GM21423 (cell line): ENCODE data around the gene PGC.
"Not testable (repeated sequence)": the region's sequence is repeated elsewhere in the genome, so short reads cannot be mapped to it uniquely, and the experiment has no call there.

ENCODE experiments used
- ATAC-seq: cut with Tn5 transposase; IDR thresholded peaks from one replicate; pipeline ENCODE4 v1.9.1; 2021; ENCODE audit warnings: mild to moderate bottlenecking, moderate library complexity; ENCODE audit not compliant: unreplicated experiment

Gene PGC

GRCh38 chr6:41777551-41778285, 30.5 kb upstream of the PGC start:
- ATAC-seq = no peak

GRCh38 chr6:41775293-41775882, 28.2 kb upstream of the PGC start:
- no peak for ATAC-seq

DNA sequence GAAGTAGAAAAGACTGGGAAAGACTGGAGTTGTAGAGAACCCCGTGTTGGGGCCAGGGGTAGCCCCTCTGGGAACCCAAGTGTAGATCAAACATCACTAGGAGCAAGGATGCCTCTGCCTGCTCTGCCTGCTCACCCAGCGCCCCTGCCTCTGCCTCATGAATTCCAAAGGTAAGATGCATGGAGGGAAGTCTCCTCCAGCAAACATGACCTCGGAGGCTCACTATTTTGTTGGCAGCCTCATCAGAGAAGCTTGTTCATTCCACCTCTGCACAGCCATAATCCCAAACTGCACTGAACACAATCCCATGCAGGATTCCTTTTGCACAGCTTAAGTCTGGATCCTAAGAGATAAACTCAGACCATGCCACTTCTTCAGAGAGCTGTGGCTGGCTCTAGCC, 27.6 kb upstream of the PGC start:
- ATAC-seq = no peak

DNA sequence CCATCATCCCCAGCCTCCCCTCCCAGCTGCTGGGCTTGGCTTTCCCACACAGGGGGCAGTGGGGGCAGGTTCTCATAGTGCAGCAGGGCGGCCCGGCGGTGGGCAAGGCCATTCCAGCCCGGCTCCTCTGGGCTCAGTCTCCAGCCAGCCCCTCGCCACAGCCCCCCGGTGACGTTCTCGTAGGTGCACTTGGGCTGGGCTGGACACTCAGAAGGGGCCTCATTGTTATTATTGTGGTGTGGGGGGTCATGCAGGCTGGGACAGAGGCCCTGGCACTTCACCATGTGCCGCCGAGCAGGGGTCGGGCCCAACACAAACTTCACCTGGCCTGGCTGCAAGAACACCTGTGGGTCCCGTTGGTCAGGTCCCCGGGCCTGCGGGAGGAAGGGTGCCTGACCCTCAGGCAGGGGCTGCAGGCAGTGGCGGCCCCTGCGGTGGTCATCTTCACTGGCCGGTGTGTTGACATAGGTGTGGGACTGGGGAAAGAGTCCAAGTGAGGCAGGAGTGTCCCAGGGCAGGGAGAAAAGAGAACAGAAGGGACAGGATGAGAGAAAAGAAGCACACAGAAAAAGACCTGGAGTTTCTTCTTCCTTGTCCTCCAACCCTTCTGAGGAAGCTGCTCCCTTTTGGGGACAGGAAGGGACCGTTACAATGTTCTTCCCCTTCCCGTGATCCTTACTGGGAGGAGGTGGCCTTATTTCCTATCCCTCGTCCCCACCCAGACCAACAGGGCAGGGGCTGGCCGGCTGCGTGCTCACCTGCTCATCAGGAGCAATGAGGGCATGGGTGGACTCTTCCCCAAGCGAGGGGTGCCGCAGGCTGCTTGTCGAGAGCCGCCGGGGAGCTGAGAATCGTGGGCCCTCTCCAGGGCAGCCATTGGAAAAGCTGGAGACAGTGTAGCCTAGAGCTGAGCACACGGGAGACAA, 24.1 kb upstream of the PGC start:
- ATAC-seq = no peak

DNA sequence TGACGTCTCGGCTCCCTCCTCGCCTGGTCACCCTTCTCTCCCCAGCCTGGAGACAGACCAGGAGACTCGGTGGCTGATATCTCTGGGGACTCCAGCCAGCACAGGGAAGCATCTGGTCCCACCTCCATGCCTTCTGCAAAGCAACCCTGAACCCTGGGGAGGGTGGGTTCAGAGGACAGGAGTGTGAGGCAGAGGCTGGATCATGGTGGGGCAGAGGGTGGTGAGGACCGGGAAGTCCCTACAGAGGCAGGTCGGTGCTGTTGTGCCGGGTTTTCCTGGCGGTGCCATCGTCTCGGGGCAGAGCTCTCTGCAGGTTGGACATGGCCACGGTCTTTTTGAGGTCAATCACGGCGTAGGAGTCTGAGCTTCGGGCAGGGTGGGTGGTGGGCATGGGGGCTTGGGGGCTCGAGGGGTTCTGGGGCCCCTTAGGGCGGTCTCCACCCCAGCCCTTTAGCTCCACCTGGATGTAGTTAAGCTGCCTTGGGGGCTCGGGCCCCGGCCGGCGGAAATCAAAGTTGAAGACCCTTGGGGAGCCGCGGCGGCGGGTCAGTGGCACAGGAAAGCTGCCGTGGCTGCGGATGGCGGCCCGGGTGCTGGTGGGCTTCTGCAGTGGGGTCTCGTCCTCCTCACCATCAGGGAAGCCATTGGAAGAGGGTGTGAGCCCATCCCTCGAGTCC, 23.3 kb upstream of the PGC start:
- ATAC-seq = no peak

GRCh38 chr6:41769376-41769775, 22.2 kb upstream of the PGC start:
- no peak for ATAC-seq

- no peak for ATAC-seq
Measured at GRCh38 chr6:41768545-41769308, 21.5 kb upstream of the PGC start.

GRCh38 chr6:41767112-41767833, 20.1 kb upstream of the PGC start:
- no peak for ATAC-seq

DNA sequence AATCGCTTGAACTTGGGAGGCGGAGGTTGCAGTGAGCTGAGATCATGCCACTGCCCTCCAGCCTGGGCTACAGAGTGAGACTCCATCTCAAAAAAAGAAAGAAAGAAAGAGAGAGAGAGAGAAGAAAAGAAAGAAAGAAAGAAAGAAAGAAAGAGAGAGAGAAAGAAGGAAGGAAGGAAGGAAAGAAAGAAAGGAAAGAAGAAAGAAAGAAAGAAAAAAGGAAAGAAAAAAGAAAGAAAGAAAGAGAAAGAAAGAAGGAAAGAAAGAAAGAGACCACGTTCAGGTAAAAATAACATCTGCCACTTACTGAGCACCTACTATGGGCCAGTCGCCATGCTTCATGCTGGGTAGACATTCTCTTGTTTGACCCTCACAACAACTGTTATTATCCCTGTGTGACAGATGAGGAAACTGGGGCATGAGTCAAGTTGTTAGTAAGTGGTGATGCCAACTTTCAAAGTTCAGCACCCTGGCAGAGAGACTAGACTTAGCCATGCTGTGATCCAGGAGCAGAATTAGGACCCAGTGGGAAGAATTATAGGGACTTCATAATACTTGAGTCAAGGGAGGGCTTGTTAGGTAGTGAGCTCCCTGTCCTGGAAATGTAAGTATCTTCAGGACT, 19.0 kb upstream of the PGC start:
- not testable (repeated sequence) for ATAC-seq

DNA sequence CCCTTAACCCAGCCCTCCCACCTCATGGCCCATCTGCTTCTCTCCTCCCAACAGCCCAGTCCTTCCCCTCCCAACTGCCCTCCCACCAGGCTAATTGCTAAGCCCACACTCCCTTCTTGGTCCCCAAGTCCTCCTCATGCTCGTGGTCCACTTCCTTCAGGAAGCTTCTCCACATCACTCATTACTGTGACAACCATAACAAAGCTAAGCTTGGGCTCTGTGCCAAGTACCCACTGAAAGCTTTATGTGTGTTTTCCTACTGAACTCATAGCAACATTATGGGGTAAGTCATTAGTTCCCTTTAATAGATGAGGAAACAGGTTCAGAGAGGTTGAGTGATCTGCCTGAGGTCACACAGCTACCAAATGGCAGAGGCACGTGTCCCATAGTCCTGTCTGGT, 16.3 kb upstream of the PGC start:
- no peak for ATAC-seq

DNA sequence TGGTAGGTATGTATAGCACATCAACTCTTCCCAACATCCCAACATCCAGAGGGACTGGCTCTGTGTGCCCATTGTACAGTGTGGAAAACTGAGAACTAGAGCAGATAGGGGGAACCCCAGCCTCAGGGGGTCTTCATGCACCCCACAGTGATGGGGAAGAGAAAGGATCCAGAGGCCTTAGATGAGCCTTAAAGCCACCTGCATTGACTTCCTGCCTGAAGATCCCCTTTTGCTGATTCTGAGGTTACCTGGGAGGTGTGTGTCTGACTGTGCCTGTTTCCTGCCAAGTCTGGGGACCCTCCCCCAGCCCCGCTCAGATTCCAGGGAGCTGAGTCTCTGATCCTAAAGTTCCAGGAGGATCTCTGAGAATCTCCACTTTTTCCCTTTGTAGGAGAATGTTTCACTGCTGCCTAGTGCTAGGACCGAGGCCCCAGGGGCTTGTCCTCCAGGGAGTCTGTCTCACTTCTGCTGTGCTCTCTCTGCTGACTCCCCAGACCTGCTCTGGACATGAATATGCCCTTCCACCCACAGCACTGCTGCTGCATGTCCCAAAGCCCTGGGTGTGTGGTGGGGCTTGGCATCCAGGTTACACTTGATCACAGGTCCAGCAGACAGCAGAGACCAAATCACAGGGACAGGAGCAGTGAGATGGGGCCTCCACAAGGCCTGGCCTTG, 12.8 kb upstream of the PGC start:
- no peak for ATAC-seq

GRCh38 chr6:41759106-41759904, 12.1 kb upstream of the PGC start:
- ATAC-seq = no peak

DNA sequence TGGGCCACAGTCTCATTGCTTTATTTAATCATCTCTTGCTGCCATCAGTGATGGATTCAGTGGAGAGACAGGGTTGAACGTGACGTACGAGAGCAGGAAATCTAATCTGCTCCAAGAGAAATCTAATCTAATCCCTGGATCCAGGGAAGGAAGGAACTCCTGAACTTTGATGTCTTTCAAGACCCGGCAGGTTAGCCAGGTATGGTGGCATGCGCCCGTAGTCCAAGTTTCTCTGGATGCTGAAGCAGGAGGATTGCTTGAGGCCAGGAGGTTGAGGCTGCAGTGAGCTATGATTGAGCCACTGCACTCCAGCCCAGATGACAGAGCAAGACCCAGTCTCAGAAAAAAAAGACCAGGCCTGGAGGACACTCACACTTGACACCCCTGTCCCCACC, 11.4 kb upstream of the PGC start:
- no peak for ATAC-seq

- no peak for ATAC-seq
Measured at GRCh38 chr6:41757931-41758640, 10.9 kb upstream of the PGC start.

GRCh38 chr6:41757271-41757670, 10.1 kb upstream of the PGC start:
- no peak for ATAC-seq

GRCh38 chr6:41756354-41756753, 9.2 kb upstream of the PGC start:
- ATAC-seq = no peak

GRCh38 chr6:41755895-41756294, 8.7 kb upstream of the PGC start:
- no peak for ATAC-seq
